ENCODE data around the gene ECT2L. TPM values are rescaled to one million over a fixed set of nuclear protein-coding genes. Genes with fewer than 3 reads are reported as not detected.

The ECT2L gene
- polyA plus RNA-seq, 1 of the 3 experiments (the other 2 are of a cell fraction), result 0.02 TPM

GRCh38 chr6:138817799-138818198, 21.9 kb downstream of the ECT2L start (continued):
- TF ChIP-seq USF2 (IDR thresholded peaks at IDR 0.05; ENCODE audit: borderline replicate concordance, low read depth, low read length), result no peak
- TF ChIP-seq ELF1 (IDR thresholded peaks at IDR 0.05), result no peak
- no peak for TF ChIP-seq FOXM1 (IDR thresholded peaks at IDR 0.05; ENCODE audit: low read depth)

GRCh38 chr6:138818496-138819194, 22.8 kb downstream of the ECT2L start:
- Histone ChIP-seq H3K36me3 (replicated peaks in 1 of 2; ENCODE audit: control insufficient read depth in 1 of 2, insufficient read depth in 2 of 2, low read length in 1 of 2) (no peaks in the 10 kb centered on the region), H4K20me1 (ENCODE audit: insufficient read depth) (no peaks in the 10 kb centered on the region), H2AFZ (ENCODE audit: low read depth) (no peak overlapping the region), H3K27ac (ENCODE audit: low read depth in 2 of 2, low read length in 1 of 2) (no peak overlapping the region), H3K4me1 (ENCODE audit: control insufficient read depth in 1 of 2, insufficient read depth in 2 of 2, low read depth in 1 of 2, low read length in 1 of 2) (no peaks in the 10 kb centered on the region; a peak in 1 of 4 replicates), H3K79me2 (ENCODE audit: insufficient read depth) (no peaks in the 10 kb centered on the region), H3K27me3 (ENCODE audit: insufficient read depth) (no peaks in the 10 kb centered on the region), H3K4me3 (ENCODE audit: low read depth in 2 of 2, low read length in 1 of 2) (no peak overlapping the region), H3F3A (replicated peaks; ENCODE audit: insufficient read depth) (no peaks in the 10 kb centered on the region), H3K9me3 (no peaks in the 10 kb centered on the region), H3K4me2 (no peak overlapping the region), H3K9ac (no peak overlapping the region), H3K9me2 (no peaks in the 10 kb centered on the region)
- ChIA-PET POLR2A (no interaction called here), CTCF (interaction anchor here (1.3 to 2.4 kb wide), 3 partner anchors 13 to 546 kb away, joined by 4 to 9 read pairs (median 5); no protein-coding TSS in a partner anchor)
- no peak for TF ChIP-seq RCOR1 (IDR thresholded peaks at IDR 0.05; ENCODE audit: low read length)
- no peak for TF ChIP-seq FOSL2 (IDR thresholded peaks at IDR 0.05; ENCODE audit: borderline replicate concordance, low read depth)
- TF ChIP-seq IRF3 (IDR thresholded peaks at IDR 0.05; ENCODE audit: low read depth, low read length), result no peak
- no peak for TF ChIP-seq ELF1 (IDR thresholded peaks at IDR 0.05)
- TF ChIP-seq EZH2phosphoT487 (IDR thresholded peaks at IDR 0.05; ENCODE audit: borderline replicate concordance, low read depth), result no peak
- TF ChIP-seq JUND (IDR thresholded peaks at IDR 0.05), result no peak
- TF ChIP-seq RAD21 (IDR thresholded peaks at IDR 0.05; ENCODE audit: low read length), result no peak
- DNase-seq, result no peak
- WGBS (ENCODE audit: low lambda C conversion rate), result 80% methylated on average over 10 of the region's 10 CpGs

- H3F3A ChIP-seq (replicated peaks; ENCODE audit: insufficient read depth), result no peaks in the 10 kb centered on the region
- no peak for TF ChIP-seq RFX5 (IDR thresholded peaks at IDR 0.05; ENCODE audit: low read length)
- no peak for TF ChIP-seq GABPA (IDR thresholded peaks at IDR 0.05; ENCODE audit: low read depth)
- no peak for TF ChIP-seq NFIC (IDR thresholded peaks at IDR 0.05; ENCODE audit: borderline replicate concordance)
- TF ChIP-seq FOXJ3 (CRISPR knock-in tag; IDR thresholded peaks at IDR 0.05), result no peak
- TF ChIP-seq IRF3 (IDR thresholded peaks at IDR 0.05; ENCODE audit: low read depth, low read length), result no peak
- TF ChIP-seq CTCF (IDR thresholded peaks at IDR 0.05), result no peak
- TF ChIP-seq MEF2A (IDR thresholded peaks at IDR 0.05; ENCODE audit: borderline replicate concordance, low read depth), result no peak
- no peak for TF ChIP-seq SIN3A (IDR thresholded peaks at IDR 0.05; ENCODE audit: borderline replicate concordance, low read depth, low read length)
- TF ChIP-seq EZH2phosphoT487 (IDR thresholded peaks at IDR 0.05; ENCODE audit: borderline replicate concordance, low read depth), result no peak
- TF ChIP-seq FOSL2 (IDR thresholded peaks at IDR 0.05; ENCODE audit: borderline replicate concordance, low read depth), result no peak
- no peak for TF ChIP-seq RXRA (IDR thresholded peaks at IDR 0.05; ENCODE audit: borderline replicate concordance, low read depth)
Measured at GRCh38 chr6:138821519-138821918, 25.6 kb downstream of the ECT2L start.

More at GRCh38 chr6:138821519-138821918, 25.6 kb downstream of the ECT2L start:
- Histone ChIP-seq H3K79me2 (ENCODE audit: insufficient read depth) (no peaks in the 10 kb centered on the region), H3K27ac (ENCODE audit: low read depth in 2 of 2, low read length in 1 of 2) (no peak overlapping the region), H3K9me2 (no peaks in the 10 kb centered on the region), H3K9me3 (no peaks in the 10 kb centered on the region), H3K27me3 (ENCODE audit: insufficient read depth) (no peaks in the 10 kb centered on the region), H3K4me2 (no peak overlapping the region), H3K36me3 (replicated peaks in 1 of 2; ENCODE audit: control insufficient read depth in 1 of 2, insufficient read depth in 2 of 2, low read length in 1 of 2) (no peaks in the 10 kb centered on the region), H3K9ac (no peak overlapping the region), H4K20me1 (ENCODE audit: insufficient read depth) (no peaks in the 10 kb centered on the region), H2AFZ (ENCODE audit: low read depth) (no peak overlapping the region), H3K4me3 (ENCODE audit: low read depth in 2 of 2, low read length in 1 of 2) (no peak overlapping the region), H3K4me1 (ENCODE audit: control insufficient read depth in 1 of 2, insufficient read depth in 2 of 2, low read depth in 1 of 2, low read length in 1 of 2) (no peaks in the 10 kb centered on the region)
- DNase-seq, result no peak
- POLR2A ChIA-PET, result no interaction called here
- CTCF ChIA-PET, result interaction anchor here (1.3 kb wide), 1 partner anchor 543 kb away, joined by 4 read pairs; no protein-coding TSS in a partner anchor
- WGBS (ENCODE audit: low lambda C conversion rate), result 79% methylated on average over 4 of the region's 4 CpGs
